ENCODE results near the gene GFPT2.

The GFPT2 gene

GRCh38 chr5:180353048-180353979, at the start of gene GFPT2:
GFPT2 (minus strand) TSS chr5:180353336; CDS start chr5:180353217, 119 bp downstream.
- FAIRE-seq, result no peak

DNA sequence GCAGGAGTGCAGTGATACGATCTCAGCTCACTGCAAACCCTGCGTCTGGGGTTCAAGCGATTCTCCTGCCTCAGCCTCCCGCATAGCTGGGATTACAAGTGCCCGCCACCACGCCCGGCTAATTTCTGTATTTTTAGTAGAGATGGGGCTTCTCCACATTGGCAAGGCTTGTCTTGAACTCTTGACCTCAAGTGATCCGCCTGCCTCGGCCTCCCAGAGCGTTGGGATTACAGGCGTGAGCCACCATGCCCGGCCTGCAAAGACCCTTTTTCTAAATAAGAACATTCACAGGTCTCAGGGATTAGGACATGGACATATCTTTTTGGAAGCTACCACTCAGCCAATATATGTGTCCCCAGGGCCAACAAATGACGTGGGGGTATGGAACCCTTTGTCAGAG, 49.6 kb upstream of the GFPT2 start:
- no peak for FAIRE-seq

- no peak for FAIRE-seq
These were observed 48.2 kb upstream of the GFPT2 start for GRCh38 chr5:180401229-180401907.

GRCh38 chr5:180400416-180400815, 47.3 kb upstream of the GFPT2 start:
- FAIRE-seq, result no peak

DNA sequence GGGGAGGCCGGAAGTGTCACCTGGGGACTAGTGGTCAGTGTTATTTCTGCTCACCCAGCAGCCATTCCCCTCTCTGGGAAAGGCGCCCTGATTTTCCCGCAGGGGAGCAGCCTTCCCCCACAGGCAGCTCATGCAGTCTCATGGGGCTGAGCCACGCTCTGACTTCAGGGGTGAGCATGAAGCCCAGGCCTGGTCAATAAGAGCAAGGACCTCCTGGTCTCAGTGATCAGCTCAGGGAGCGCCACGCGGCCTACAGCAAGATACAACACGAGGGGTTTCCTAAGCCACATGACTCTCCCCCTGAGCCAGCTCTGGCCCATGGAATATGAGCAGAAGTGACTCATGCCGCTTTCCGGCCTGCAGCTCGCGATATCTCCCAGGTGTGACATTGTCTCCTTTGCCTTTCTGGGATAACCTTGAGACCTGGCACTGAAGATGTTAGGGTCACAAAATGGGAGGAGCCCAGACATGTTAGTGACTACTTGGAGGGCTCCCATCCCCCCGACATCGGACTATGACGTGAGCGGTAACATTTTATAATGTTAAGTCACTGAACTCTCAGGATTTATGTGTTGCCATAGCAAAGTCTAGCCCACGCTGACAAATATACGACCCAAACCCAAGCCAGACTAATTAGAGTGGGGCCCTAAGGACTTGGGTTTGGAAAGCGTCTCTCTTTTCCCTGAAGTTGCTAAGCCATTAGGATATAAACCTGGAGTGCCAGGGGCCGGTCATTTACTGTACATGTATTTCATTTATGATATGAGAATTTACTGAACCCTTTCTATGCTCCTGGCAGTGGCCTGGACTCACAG, 46.5 kb upstream of the GFPT2 start:
- FAIRE-seq, result no peak

DNA sequence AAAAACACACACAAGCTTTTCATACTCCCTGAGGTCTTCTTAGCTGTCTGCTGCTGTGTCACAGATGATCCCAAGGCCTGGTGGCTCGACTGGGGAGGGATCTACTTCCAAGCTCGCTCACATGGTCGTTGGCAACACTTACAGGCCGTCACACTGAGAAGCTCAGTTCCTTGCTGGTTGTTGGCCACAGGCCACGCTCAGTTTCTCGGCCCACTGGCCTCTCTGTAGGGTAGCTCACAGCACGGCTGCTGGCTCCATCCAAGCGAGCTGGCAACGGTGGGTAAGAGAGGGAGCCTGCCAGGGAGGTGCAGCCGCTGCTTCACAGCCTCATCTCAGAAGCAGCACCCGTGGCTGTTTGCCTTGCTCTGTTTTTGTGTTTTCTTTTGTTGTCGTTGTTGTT, 43.8 kb upstream of the GFPT2 start:
- no peak for FAIRE-seq

DNA sequence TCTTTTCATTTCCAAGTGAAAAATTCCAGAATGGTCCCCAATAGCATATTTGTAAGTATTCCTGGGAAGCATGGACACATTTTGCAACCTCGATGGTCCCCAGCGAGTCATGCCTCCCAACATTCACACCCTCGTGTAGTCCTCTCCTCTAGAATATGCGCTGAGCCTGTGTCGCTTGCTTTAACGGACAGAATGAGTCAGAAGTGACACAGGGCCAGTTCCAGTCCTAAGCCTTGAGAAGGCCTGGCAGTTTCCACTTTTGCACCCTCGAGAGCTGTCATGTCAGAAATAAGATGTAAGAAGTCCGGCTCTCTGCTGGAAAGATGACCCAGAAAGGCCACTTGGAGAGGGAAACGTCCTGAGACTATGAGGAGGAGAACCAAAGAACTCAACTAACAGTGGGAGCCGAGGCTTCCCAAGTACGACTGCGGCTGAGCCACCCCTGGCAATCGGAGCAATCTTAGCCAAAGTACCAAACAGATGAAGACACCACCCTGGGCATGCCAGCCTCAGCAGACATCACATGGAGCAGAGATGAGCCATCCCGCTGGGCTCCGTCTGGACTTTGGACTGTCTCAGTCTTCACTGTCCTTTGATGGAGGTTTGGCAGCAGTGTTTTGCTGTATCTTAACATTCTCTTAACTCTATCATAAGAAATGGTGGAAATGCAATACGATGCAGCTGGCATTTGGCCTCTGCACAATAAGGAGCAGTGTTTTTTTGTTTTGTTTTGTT, 42.6 kb upstream of the GFPT2 start:
- FAIRE-seq, result no peak

DNA sequence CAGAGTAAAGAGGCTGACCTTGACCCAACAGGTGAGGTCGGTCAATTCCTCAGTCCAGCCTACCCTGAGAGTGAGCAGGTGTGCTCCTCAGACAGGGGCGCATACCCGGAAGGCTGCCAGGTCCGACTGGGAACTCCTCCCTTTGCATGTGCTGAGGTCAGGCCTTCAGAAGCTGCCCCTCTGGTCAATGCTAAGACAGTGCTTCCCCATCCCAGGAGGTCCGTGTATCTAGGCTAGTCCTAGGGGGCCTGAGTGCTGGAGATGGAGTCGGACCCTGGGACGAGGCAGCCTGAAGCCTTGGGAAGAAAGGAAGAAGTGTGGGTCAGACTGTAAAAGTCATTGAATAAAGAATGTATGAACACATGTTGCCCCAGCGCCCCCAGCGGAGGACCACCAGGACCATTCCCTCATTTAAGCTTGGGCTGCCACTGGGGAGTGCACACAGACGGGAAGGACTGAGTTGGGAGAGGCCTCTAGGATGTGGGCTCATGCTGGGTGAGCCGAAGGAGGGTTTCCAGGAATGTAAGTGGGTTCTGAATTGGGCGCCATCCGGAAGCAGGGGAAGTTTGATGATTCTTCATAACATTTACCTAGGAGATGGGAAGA, 41.0 kb upstream of the GFPT2 start:
- FAIRE-seq, result no peak

GRCh38 chr5:180391276-180391675, 38.1 kb upstream of the GFPT2 start:
- FAIRE-seq, result no peak

- FAIRE-seq, result no peak
These were observed 37.5 kb upstream of the GFPT2 start for GRCh38 chr5:180390441-180391190.

DNA sequence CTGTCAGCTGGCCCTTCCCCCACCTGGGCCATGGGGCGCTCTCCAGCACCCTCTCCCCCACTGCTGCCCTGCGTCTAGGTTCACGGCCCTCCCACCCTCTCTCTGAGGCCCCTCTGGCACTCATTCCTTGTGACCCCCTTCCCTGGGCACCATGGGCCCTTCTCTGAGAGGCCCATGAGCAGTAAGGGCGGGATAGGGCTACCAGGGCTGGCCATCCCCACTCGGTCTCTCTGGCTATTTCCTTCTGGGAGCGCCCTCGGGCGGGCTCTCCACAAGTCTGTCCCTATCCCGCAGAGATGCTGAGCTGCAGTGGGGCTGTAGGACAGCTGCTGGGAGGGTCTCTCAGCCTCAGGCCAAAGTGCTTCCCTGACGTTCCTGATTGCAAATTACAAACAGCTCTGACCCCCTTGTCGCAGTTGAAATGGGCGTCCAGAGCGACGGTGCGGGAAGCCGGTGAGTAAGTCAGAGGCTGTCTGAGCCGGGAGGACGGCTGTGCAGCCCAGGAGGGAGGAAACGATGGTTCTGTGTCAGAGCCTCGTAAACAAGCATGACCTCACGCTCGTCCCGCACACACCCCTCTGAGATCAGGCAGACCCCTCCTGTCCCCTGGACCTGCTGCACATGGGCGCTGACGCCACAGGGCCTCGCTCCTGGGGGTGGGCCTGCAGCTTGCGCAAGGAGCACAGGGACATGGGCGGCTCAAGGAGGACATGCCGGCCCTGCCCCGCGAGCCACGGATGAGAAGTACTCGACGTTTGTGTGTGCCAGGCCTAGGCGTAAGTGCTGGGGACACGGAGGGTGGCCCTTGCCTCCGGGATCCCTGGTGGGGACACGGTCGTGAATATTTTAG, 36.3 kb upstream of the GFPT2 start:
- no peak for FAIRE-seq

DNA sequence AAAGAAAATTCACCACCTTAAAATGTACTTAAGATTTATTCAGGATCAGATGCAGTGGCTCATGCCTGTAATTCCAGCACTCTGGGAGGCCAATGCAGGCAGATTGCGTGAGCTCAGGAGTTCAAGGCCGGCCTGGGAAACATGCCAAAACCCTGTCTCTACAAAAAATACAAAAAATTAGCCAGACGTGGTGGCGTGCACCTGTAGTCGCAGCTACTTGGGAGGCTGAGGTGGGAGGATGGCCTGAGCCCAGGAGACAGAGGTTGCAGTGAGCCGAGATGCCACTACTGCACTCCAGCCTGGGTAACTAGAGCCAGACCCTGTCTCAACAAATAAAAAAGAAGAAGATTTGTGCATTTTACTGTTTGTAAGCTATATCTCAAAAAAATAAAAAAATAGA, 34.7 kb upstream of the GFPT2 start:
- no peak for FAIRE-seq

DNA sequence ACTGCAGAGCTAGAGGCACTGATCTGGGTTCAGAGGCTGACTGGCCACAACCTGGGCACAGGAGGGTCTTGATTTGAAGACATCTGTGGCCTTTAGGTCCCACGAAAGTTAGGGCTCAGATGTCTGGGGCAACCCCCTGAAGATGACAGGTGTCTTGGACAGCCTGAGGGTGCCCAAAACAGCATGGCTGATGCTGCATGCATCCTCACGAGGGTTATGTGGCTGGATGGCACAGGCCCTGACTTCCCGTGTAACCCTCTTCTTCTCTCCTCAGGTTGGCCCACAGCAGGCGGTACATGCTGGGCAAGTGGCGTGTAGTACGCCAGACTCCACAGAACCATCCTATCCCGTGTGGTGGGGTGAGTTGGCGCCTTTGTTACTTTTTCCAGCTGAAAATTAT, 29.8 kb upstream of the GFPT2 start:
- no peak for FAIRE-seq

- FAIRE-seq, result no peak
These were observed 28.8 kb upstream of the GFPT2 start for GRCh38 chr5:180381851-180382480.

DNA sequence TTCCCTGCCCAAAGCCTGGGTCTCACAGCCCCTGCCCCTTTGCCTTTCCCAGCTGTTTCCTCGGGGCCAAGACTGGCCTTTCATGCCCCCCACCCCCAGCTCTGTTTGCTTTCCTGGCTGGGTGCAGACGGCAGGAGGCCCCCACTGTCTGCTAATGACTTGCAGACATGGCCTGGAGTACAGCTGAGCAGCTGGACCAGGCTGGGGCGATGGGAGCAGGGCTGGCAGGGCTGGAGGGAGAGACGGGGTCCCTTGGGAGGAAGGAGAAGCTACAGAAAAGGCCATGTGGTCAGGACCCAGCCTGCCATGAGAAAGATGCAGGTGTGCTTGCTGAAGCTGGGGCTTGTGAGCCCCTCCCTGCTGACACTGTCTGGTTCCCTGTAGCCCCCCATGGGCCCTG, 28.3 kb upstream of the GFPT2 start:
- FAIRE-seq, result no peak

- FAIRE-seq, result no peak
These were observed 27.7 kb upstream of the GFPT2 start for GRCh38 chr5:180380856-180381255.

- FAIRE-seq, result no peak
These were observed 27.3 kb upstream of the GFPT2 start for GRCh38 chr5:180380441-180380840.

- FAIRE-seq, result no peak
These were observed 26.4 kb upstream of the GFPT2 start for GRCh38 chr5:180379355-180380070.

Measured in endometrium (tissue), 2 donors.